Right cardiac atrium (tissue), 5 donors: ENCODE measurements around the gene MFNG. TPM values are rescaled to one million over a fixed set of nuclear protein-coding genes. Genes with fewer than 3 reads are reported as not detected.
"Not testable (repeated sequence)": the region's sequence is repeated elsewhere in the genome, so short reads cannot be mapped to it uniquely, and the experiment has no call there.

ENCODE experiments used
- ATAC-seq, 2 donors: fragments of 200-7000 bp; cut with Tn5 transposase; one replicate each; pipeline versions ENCODE4 v1.8.0 to v1.9.1; 2020; ENCODE audit warnings: moderate library complexity in 2 of 2, mild to moderate bottlenecking in 1 of 2
- DNase-seq, 3 donors: peaks; one replicate each; pipeline ENCODE4 v3.0.0-alpha.2; 2020
- H3K27ac ChIP-seq: one replicate; pipeline ENCODE4 v1.5.1; 2013; ENCODE audit warnings: mild to moderate bottlenecking, low read length, control low read depth, moderate library complexity
- H3K27me3 ChIP-seq: one replicate; pipeline ENCODE4 v1.6.1; 2013; ENCODE audit not compliant: control insufficient read depth, insufficient read depth
- H3K4me1 ChIP-seq: one replicate; pipeline ENCODE4 v1.6.1; 2013; ENCODE audit warnings: low read length; ENCODE audit not compliant: control insufficient read depth, insufficient read depth
- H3K4me3 ChIP-seq: one replicate; pipeline ENCODE4 v1.5.1; 2013; ENCODE audit warnings: low read length, control low read depth
- H3K9me3 ChIP-seq: one replicate; pipeline ENCODE4 v1.6.1; 2013; ENCODE audit warnings: low read length; ENCODE audit not compliant: control insufficient read depth
- WGBS: extraction: QIAGEN DNeasy Blood & Tissue Kit; methylation state at CpG from one replicate; pipeline ENCODE4 v1.1.7; 2013; 5-methylcytosine and 5-hydroxymethylcytosine counted together
- intact Hi-C, 4 donors: fragments of 100-400 bp; cut with DNase I; formaldehyde crosslinking; loops; one replicate each; pipeline versions ENCODE4 v1.11.0 to v1.14.0; 2022 to 2023
- polyA plus RNA-seq: library from polyadenylated mRNA; stranded (reverse); fragments of 200-250 nt; gene quantifications from one replicate; pipeline ENCODE4 v1.2.3, GENCODE V29; 2013
- total RNA-seq, 4 donors: library from RNA; stranded (reverse); fragmentation: NEBNext Ultra II Directional; extraction: Animal tissue kit (Norgen Biotek cat#: 25700); gene quantifications; one replicate each; pipeline ENCODE4 v1.2.1, GENCODE V29; 2021
- donor health status: healthy with polysubstance abuse.
- donor health status: DM: no; HTN: yes; CAD: no.
- donor health status: DM: no; HTN: no; CAD: no.
- donor health status: DM: no; HTN: yes; CAD: no; lungs with severe emphysema.
- donor health status: DM: yes; HTN: yes; CAD: no.

The MFNG gene
- total and polyA plus RNA-seq, 5 donors: 9.0 to 14.1 (median 10.5) TPM

- ATAC-seq: peak in 1 of 2 donors; percentile 16
- Histone ChIP-seq H3K27me3 (no peaks in the 10 kb centered on the region), H3K27ac (no peak overlapping the region), H3K4me3 (no peak overlapping the region), H3K4me1 (no peaks in the 10 kb centered on the region), H3K9me3 (no peaks in the 10 kb centered on the region)
- peak in 1 of 3 donors; percentile 59 for DNase-seq
- WGBS: 31% methylated on average over 8 of the region's 8 CpGs
- intact Hi-C loops: no loop called here
Observed at GRCh38 chr22:37472418-37473006, 13.7 kb downstream of the MFNG start.

- intact Hi-C loops: no loop called here
- no peaks in the 10 kb centered on the region for H3K27me3 ChIP-seq
- no peak overlapping the region for H3K4me3 ChIP-seq
- no peaks in the 10 kb centered on the region for H3K9me3 ChIP-seq
- 81% methylated on average over 9 of the region's 9 CpGs for WGBS
- no peak overlapping the region for H3K27ac ChIP-seq
- H3K4me1 ChIP-seq: no peaks in the 10 kb centered on the region
- ATAC-seq (no peak), DNase-seq (no peak)
Observed at GRCh38 chr22:37471727-37472417, 14.3 kb downstream of the MFNG start.

GRCh38 chr22:37470087-37470445 is 16.1 kb downstream of the MFNG start:
- 73% methylated on average over 5 of the region's 5 CpGs for WGBS
- H3K4me1 ChIP-seq: no peaks in the 10 kb centered on the region
- no peaks in the 10 kb centered on the region for H3K9me3 ChIP-seq
- no peaks in the 10 kb centered on the region for H3K27me3 ChIP-seq
- DNase-seq (no peak), ATAC-seq (no peak)
- no peak overlapping the region for H3K4me3 ChIP-seq
- H3K27ac ChIP-seq: no peak overlapping the region
- intact Hi-C loops: no loop called here

GRCh38 chr22:37469416-37470086 is 16.6 kb downstream of the MFNG start:
- 72% methylated on average over 8 of the region's 8 CpGs for WGBS
- no peak for DNase-seq
- H3K4me3 ChIP-seq: no peak overlapping the region
- no peaks in the 10 kb centered on the region for H3K9me3 ChIP-seq
- ATAC-seq: no peak
- H3K27me3 ChIP-seq: no peaks in the 10 kb centered on the region
- H3K27ac ChIP-seq: no peak overlapping the region
- intact Hi-C loops: loop anchor here in 1 of 4 donors (10.0 kb wide), 1 partner anchor 55 kb away; no protein-coding TSS in a partner anchor
- no peaks in the 10 kb centered on the region for H3K4me1 ChIP-seq

- H3K4me3 ChIP-seq, ATAC-seq, DNase-seq, H3K4me1 ChIP-seq, H3K27me3 ChIP-seq, H3K9me3 ChIP-seq, H3K27ac ChIP-seq: not testable (repeated sequence)
- 89% methylated on average over 14 of the region's 14 CpGs for WGBS
- intact Hi-C loops: loop anchor here in 1 of 4 donors (10.0 kb wide), 1 partner anchor 57 kb away; no protein-coding TSS in a partner anchor
Observed at GRCh38 chr22:37468201-37468695, 17.9 kb downstream of the MFNG start.

GRCh38 chr22:37467391-37467955 is 18.7 kb downstream of the MFNG start:
- DNase-seq: no peak
- 54% methylated on average over 14 of the region's 14 CpGs for WGBS
- no peak for ATAC-seq
- H3K27ac ChIP-seq: no peak overlapping the region
- H3K9me3 ChIP-seq: no peaks in the 10 kb centered on the region
- H3K4me1 ChIP-seq: no peaks in the 10 kb centered on the region
- H3K4me3 ChIP-seq: no peak overlapping the region
- intact Hi-C loops: loop anchor here in 1 of 4 donors (10.0 kb wide), 1 partner anchor 57 kb away; no protein-coding TSS in a partner anchor
- H3K27me3 ChIP-seq: no peaks in the 10 kb centered on the region

- ATAC-seq (peak in 1 of 2 donors; percentile 38), DNase-seq (no peak)
- Histone ChIP-seq H3K4me3 (no peak overlapping the region), H3K4me1 (no peaks in the 10 kb centered on the region), H3K27ac (no peak overlapping the region), H3K27me3 (no peaks in the 10 kb centered on the region), H3K9me3 (no peaks in the 10 kb centered on the region)
- intact Hi-C loops: loop anchor here in 1 of 4 donors (10.0 kb wide), 1 partner anchor 61 kb away; no protein-coding TSS in a partner anchor
- 35% methylated on average over 4 of the region's 4 CpGs for WGBS
Observed at GRCh38 chr22:37464181-37464580, 22.0 kb downstream of the MFNG start.

- no peaks in the 10 kb centered on the region for H3K27me3 ChIP-seq
- DNase-seq (peak in 1 of 3 donors; percentile 64), ATAC-seq (peak; percentile 27 to 44)
- intact Hi-C loops: loop anchor here in 1 of 4 donors (10.0 kb wide), 1 partner anchor 62 kb away; no protein-coding TSS in a partner anchor
- H3K27ac ChIP-seq: no peak overlapping the region
- no peaks in the 10 kb centered on the region for H3K4me1 ChIP-seq
- 10% methylated on average over 5 of the region's 5 CpGs for WGBS
- no peaks in the 10 kb centered on the region for H3K9me3 ChIP-seq
- H3K4me3 ChIP-seq: no peak overlapping the region
Observed at GRCh38 chr22:37462983-37463382, 23.2 kb downstream of the MFNG start.

GRCh38 chr22:37462436-37462835 is 23.7 kb downstream of the MFNG start:
- no peak for DNase-seq
- Histone ChIP-seq H3K4me3 (no peak overlapping the region), H3K4me1 (no peaks in the 10 kb centered on the region), H3K27me3 (no peaks in the 10 kb centered on the region), H3K9me3 (no peaks in the 10 kb centered on the region), H3K27ac (no peak overlapping the region)
- WGBS: 58% methylated on average over 5 of the region's 5 CpGs
- intact Hi-C loops: loop anchor here in 1 of 4 donors (10.0 kb wide), 1 partner anchor 62 kb away; no protein-coding TSS in a partner anchor
- ATAC-seq: no peak

- ATAC-seq (no peak), DNase-seq (no peak)
- Histone ChIP-seq H3K9me3 (no peaks in the 10 kb centered on the region), H3K4me3 (no peak overlapping the region), H3K27me3 (no peaks in the 10 kb centered on the region), H3K27ac (no peak overlapping the region), H3K4me1 (no peaks in the 10 kb centered on the region)
- WGBS: 45% methylated on average over 6 of the region's 6 CpGs
- intact Hi-C loops: loop anchor here in 1 of 4 donors (10.0 kb wide), 1 partner anchor 63 kb away; no protein-coding TSS in a partner anchor
Observed at GRCh38 chr22:37461961-37462360, 24.2 kb downstream of the MFNG start.
